Osteoblast (primary cell): Measurements from ENCODE around the gene GOLGA6L2. TPM values are rescaled to one million over a fixed set of nuclear protein-coding genes. Genes with fewer than 3 reads are reported as not detected.

Experiments
- DNase-seq: peaks from one replicate; pipeline ENCODE4 v3.0.0; 2011; ENCODE audit warnings: low spot score, mixed read lengths; ENCODE audit not compliant: insufficient read length; ENCODE audit errors: missing footprints
- H2AFZ ChIP-seq: 2 replicates; pipeline ENCODE4 v1.6.0; 2011; ENCODE audit warnings: mild to moderate bottlenecking, low read length
- H3K27ac ChIP-seq: 2 replicates; pipeline ENCODE4 v1.5.1; 2011; ENCODE audit warnings: mild to moderate bottlenecking, low read depth, low read length, moderate library complexity
- H3K27me3 ChIP-seq: 2 replicates; pipeline ENCODE4 v1.6.0; 2012; ENCODE audit warnings: mild to moderate bottlenecking, control low read depth, inconsistent platforms, low read length, moderate library complexity; ENCODE audit not compliant: insufficient read depth
- H3K36me3 ChIP-seq: 2 replicates; pipeline ENCODE4 v1.5.1; 2011; ENCODE audit warnings: mild to moderate bottlenecking, low read length, control low read depth, moderate library complexity; ENCODE audit not compliant: insufficient read depth
- H3K4me1 ChIP-seq: 2 replicates; pipeline ENCODE4 v1.5.1; 2011; ENCODE audit warnings: mild to moderate bottlenecking, low read length, control low read depth, moderate library complexity; ENCODE audit not compliant: insufficient read depth
- H3K4me2 ChIP-seq: 2 replicates; pipeline ENCODE4 v1.6.0; 2011; ENCODE audit warnings: mild to moderate bottlenecking, low read length; ENCODE audit not compliant: insufficient read depth
- H3K4me3 ChIP-seq: fragments of 200-600 bp; sonication (generic); 3 replicates; pipeline ENCODE4 v1.5.1; 2012; ENCODE audit warnings: mild to moderate bottlenecking, low read length, inconsistent platforms; ENCODE audit not compliant: insufficient read depth
- H3K79me2 ChIP-seq: 2 replicates; pipeline ENCODE4 v1.6.0; 2012; ENCODE audit warnings: mild to moderate bottlenecking, low read length, control low read depth, inconsistent platforms; ENCODE audit not compliant: insufficient read depth
- H3K9me3 ChIP-seq: 2 replicates; pipeline ENCODE4 v1.5.1; 2011; ENCODE audit warnings: low read depth, low read length, control low read depth
- H4K20me1 ChIP-seq: 2 replicates; pipeline ENCODE4 v1.6.0; 2012; ENCODE audit warnings: mild to moderate bottlenecking, low read length, control low read depth; ENCODE audit not compliant: insufficient read depth
- CTCF ChIP-seq: IDR thresholded peaks from 2 replicates; pipeline ENCODE4 v1.5.1; 2011; ENCODE audit warnings: mild to moderate bottlenecking, low read depth, low read length, moderate library complexity; ENCODE audit errors: extremely low read depth
- total RNA-seq: library from RNA; depleted of rRNA; stranded (reverse); fragments of >200 nt; gene quantifications from 2 replicates; pipeline ENCODE4 v1.2.3, GENCODE V29; 2012

The GOLGA6L2 gene
- total RNA-seq, 1 donor = not detected

DNA sequence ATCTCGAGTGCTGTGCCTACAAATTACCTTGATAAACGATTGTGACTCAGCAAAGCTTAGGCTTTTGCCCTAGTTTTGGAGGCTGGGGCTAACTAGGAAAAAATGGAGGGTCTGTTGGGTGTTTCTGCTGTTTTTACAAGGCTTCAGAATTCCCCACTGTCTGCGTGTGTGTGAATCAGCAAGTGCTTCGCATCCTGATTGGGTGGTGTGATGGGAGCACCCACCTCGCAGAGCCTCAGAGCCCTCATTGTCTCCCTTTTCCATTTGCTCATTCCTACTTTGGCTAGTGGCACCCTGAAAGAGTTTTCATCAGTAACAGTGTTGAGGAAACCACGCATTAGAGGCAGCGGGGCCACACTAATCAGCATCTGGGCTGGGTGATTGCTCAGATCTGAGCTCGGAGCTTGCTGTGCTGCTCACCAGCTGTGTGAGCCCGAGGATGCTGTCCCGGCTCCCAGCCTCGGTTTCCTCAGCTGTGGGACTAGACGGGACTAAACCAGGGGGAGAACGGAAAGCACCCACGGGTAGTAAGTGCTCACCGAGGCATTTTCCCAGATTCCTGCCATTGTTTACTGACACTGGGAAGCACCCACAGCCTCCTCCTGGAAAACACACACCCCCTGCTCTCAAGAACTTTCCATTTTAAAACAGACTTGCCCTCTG is 51.9 kb downstream of the GOLGA6L2 start:
- H3K4me3 ChIP-seq = no peak overlapping the region
- H2AFZ ChIP-seq = no peak overlapping the region
- H3K4me1 ChIP-seq = no peaks in the 10 kb centered on the region
- H4K20me1 ChIP-seq = no peaks in the 10 kb centered on the region
- TF ChIP-seq CTCF = no peak
- no peak overlapping the region for H3K4me2 ChIP-seq
- no peak overlapping the region for H3K27ac ChIP-seq
- DNase-seq = no peak
- no peaks in the 10 kb centered on the region for H3K9me3 ChIP-seq
- H3K79me2 ChIP-seq = no peaks in the 10 kb centered on the region
- H3K27me3 ChIP-seq = no peaks in the 10 kb centered on the region
- no peaks in the 10 kb centered on the region for H3K36me3 ChIP-seq

Other genes starting within 250 kb of the GOLGA6L2 start
- not detected in 2 replicates for gene GOLGA6L26, start 113.0 kb downstream of the GOLGA6L2 start, total RNA-seq
- under 0.01 TPM in 2 replicates for gene GOLGA8S, start 92.5 kb downstream of the GOLGA6L2 start, total RNA-seq
- 0.36 and 0.59 TPM in 2 replicates for gene MKRN3, start 118.4 kb upstream of the GOLGA6L2 start, total RNA-seq
- gene MAGEL2, start 200.6 kb upstream of the GOLGA6L2 start, total RNA-seq = not detected in 2 replicates
- 34.7 and 51.9 TPM in 2 replicates for gene NDN, start 240.1 kb upstream of the GOLGA6L2 start, total RNA-seq